ENCODE results near the gene HNRNPL.
"Not testable (repeated sequence)": the region's sequence is repeated elsewhere in the genome, so short reads cannot be mapped to it uniquely, and the experiment has no call there.

Gene HNRNPL

DNA sequence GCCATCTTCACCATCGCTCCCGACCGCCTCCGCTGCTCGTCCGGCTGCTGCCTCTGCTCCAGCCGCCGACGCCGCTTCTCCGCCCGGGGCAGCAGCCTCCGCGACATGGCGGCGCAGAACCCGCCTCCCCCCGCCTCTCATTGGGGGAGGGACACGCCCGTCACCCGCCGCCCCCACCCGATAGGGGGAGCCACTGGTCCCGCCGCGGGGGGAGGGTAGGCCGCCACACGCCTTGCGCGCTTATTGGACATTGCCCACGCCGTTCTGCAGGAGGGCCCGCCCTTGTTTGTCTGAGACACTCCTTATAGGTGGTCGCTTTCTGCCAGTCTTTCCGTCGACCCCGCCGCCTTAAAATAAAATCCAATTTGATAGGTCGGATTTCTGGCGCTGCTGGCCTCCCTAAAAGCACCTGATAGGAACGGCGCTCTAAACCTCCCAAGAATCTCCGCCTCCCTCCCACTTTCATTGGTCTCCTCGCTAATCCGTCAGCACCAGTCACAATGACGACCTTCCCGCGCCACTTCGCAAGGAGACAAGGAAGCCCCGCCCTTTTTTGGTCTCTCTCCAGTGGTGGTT, at the start of gene HNRNPL:
Gene HNRNPL, minus strand, starts transcription at position 127 of the 576 bp plus-strand sequence. Its CDS starts 20 bp downstream, at position 107.
- peak; percentile 100 for DNase-seq

DNA sequence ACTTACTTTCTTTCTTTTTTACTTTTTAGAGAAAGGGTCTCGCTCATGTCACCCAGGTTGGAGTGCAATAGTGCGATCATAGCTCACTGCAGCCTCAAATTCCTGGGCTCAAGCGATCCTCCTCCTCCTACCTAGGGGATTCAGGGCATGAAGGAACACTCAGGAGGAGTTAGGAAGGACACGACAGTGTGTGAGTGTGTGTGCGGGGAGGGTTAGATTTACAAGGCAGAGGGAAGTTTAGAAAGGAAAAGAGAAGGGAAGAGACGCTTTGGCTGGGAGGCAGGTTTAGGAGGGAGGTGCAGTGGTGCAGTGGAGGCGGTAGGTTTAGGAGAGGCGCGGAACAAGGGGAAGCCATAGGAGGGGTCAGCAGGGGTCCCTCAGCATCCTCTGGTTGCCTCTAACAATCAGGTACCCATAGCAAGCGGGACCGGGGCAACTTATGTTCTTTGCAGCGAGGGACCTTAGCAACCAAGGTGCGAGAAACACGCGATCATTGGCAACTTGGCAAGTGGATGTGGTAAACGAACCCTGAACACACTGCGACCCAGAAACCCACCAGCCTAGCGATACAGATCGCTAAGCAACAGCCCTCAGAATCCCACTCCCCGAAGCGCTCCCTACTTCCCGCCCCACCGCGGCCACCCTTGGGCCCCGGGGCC, 49.1 kb upstream of the HNRNPL start:
- DNase-seq, result no peak

DNA sequence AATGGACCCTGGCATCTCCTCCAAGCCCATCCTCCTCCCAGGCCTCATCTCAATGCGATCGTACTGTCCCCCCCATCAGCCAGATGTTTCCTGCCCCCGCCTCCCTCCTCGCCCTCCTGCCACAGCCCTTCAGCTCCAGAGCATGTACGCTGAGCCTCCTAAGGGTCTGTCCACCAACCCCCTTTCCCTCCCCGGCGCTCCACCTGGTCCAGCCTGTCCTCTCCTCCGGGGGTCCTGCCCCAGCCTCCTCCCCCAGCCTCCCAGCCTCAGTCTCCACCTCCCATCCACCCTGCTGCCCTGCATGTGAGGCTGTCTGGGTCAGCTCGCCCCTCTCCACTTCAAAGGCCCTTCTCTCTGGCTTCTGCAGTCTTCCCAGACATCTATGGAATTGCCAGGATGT, 45.2 kb upstream of the HNRNPL start:
- no peak for DNase-seq

- DNase-seq, result no peak
These were observed 43.6 kb upstream of the HNRNPL start for GRCh38 chr19:38893341-38893771.

DNA sequence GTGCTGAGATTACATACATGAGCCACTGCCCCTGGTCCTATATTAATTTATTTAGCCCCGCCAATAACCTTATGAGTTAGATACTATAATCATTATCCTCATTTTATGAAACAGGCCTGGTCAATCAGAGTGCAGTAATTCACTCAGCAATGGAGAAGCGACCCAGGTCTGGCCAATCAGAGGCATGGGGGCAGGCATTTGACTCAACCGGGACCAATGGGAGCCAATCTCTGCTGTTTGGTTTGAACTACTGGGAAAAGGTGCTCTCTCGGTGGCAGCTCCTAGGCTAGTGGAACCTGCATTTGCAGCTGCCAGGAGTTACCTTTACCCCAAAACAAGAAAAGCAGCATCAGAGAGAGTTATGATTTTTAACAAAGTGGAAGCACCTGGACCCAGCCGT, 43.1 kb upstream of the HNRNPL start:
- DNase-seq, result no peak

DNA sequence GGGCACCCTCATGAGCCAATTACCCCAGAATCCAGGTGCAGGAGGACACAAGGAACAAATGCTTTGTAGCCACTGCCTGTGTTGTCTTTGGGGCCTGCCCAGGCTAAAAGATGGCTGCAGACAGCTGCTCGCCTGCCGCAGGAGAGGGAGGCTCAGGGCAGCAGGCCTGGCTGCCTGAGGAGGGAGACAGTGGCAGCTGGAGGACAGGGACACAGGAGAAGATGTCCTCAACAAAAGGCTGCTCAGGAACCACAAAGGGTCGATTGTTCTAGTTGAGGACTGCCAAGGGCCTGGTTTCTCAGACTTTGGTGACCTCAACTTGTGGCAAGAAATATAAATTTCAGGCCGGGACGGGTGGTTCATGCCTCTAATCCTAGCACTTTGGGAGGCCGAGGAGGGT, 42.0 kb upstream of the HNRNPL start:
- DNase-seq, result no peak

DNA sequence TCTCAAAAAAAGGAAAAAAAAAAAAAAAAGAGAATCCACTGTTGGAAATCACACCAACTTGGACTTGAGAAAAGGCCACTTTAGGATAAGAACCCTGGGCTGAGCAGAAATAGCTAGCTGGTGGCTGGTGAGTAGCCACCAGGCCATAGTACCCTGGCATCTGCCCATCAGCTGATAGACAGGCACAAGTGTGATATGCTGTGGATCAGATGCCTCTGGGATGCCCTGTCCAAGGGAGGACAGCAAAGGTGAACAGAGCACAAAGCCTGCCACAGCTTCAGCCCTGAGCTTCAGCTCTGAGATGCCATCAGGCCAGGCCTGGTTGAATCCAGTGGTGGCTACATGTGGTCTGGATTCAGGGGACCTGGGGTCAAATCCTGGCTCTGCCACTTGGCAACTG, 40.9 kb upstream of the HNRNPL start:
- DNase-seq, result no peak

GRCh38 chr19:38889803-38890202, 40.0 kb upstream of the HNRNPL start:
- DNase-seq, result no peak

GRCh38 chr19:38888876-38889275, 39.1 kb upstream of the HNRNPL start:
- no peak for DNase-seq

- not testable (repeated sequence) for DNase-seq
These were observed 34.9 kb upstream of the HNRNPL start for GRCh38 chr19:38884691-38885090.

DNA sequence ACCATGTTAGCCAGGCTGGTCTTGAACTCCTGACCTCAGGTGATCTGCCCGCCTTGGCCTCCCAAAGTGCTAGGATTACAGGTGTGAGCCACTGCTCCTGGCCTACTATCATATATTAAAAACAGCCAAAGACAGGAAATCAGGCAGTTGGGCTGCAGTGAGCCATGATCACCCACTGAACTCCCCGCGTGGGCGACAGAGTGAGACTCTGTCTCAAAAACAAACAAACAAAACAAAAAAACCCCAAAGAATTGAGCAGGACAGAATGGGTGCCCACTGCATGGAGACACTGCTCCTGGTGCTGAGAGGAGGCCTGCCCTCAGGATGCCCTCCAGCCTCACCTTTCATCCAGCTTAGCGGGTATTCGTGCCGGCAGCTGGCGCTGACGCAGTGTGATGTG, 33.5 kb upstream of the HNRNPL start:
- DNase-seq, result no peak

- DNase-seq, result no peak
These were observed 31.3 kb upstream of the HNRNPL start for GRCh38 chr19:38880882-38881609.

- no peak for DNase-seq
These were observed 30.5 kb upstream of the HNRNPL start for GRCh38 chr19:38880076-38880881.

GRCh38 chr19:38879400-38879751, 29.6 kb upstream of the HNRNPL start:
- DNase-seq, result no peak

DNA sequence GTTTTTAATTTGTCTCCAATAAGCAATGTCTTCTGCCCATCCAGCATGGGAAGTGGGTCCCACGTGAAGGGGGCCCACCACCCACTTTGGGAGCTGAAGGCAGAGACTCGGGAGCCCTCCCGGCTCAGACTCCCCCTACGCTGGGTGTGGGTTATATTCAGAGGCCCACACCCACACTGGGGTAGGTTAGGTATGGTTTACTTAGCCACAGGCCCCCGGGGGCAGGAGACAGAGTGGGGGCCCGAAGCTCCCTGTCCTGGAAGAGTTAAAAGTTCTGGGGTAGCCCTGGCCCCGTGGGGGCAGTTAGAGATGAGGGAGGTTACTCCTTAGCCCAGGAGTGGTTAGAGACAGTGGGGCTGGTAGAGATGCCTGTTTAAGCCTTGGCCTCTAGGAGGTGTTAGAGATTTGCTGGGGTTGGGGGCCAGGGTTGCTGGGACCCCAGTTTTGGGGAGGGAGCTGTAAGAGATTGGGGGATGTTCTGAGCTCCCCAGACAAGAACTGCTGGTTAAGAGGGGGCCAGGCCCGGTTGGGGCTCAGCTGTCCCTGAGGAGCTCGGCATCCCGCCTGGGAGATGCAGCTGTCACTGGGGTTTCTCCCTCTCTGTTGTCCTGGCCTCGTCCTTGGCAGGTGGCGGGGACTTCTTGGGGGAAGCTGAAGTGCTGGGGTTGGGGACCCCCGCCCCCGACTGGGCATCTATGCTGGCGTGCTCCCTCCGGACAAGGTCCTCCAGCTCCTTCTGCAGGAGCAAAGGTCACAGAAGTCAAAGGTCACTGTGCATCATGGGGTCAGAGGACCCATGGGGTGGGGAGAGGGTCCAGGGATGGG, 29.0 kb upstream of the HNRNPL start:
- DNase-seq, result no peak

DNA sequence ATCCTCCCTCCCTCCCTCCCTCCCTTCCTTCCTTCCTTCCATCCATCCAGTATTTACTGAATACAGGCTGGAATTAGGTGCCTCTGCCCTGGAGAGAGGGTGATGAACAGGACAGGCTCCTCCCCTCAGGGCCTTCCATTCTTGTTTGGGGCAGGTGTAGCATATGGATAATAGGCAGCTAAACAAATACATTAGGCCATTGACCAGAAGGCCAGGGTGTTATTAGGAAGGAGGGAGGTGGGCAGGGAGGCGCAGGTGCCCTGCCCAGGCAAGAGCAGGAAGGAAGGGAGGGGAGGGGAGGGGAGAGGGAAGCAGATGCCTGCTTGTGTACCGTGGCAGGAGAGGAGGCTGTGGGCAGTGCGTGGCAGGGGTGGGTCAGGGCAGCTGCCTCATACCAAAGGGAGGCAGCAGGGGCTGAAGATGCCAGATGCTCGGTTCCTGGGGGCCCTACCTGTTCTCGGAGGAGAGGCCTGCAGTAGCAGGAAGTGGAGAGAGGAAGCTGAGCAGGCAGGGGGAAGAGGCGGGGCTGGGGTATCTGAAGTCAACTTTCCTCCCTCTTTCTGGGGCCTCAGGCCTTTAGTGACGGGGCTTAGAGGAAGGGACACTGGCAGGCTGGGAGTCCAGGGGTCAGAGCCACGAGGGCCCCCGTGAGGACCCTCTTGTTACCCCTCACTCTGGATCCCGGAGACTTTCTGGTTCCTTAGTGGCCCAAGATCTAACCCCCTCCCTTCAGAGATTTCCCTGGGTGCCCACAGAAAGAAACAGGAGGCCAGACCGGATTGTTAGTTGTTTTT, 28.2 kb upstream of the HNRNPL start, which contains the start of gene RINL:
Gene RINL, minus strand, starts transcription at position 495 of the 794 bp plus-strand sequence. CDS start 1,533 bp downstream, outside the sequence.
- DNase-seq, result peak; percentile 69

DNA sequence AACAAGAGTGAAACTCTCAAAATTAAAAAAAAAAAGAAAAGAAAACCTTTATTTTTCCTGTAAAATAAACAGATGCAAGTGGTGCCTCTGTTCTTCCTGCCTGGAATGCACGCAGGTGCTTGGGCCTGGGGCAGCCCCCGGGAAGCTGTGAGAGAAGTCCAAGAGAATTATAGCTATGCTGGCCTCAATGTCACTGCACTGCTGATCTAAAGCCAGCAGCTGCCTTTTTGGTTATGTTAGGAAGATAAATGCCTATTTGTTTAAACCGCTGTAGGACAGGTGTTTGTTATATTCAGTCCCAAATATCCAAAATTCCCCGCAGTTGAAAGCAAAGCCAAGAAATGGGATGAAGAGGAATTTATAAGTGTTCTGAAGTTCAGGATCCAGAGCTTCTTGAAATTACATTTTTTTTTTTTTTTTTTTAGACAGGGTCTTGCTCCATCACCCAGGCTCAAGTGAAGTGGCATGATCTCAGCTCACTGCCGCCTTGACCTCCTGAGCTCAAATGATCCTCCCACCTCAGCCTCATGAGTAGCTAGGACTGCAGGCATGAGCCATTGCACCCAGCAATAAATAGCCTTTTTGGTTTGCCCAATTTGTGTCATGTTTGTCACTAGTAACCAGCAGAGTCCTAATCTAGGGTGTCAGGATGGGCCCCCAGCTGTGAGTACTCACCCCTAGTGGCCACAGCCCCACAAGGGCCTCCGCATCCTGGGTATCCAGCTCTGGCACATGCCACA, 26.0 kb upstream of the HNRNPL start:
- no peak for DNase-seq

DNA sequence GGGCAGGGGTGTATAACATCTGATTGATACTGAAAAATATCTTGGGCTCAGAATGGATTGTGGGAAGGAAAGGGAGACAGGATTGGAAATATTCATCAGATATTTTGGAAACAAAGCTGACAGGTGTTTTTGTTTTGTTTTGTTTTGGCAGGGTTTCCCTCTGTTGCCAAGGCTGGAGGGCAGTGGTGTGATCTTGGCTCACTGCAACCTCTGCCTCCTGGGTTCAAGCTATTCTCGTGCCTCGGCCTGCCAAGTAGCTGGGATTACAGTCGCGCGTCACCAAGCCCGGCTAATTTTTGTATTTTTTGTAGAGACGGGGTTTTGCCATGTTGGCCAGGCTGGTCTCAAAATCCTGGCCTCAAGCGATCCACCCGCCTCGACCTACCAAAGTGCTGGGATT, 23.6 kb upstream of the HNRNPL start:
- not testable (repeated sequence) for DNase-seq

GRCh38 chr19:38870612-38871011, 20.8 kb upstream of the HNRNPL start:
- no peak for DNase-seq

- DNase-seq, result no peak
These were observed 20.2 kb upstream of the HNRNPL start for GRCh38 chr19:38869836-38870607.
